Bladder microvascular endothelial cell (primary cell): ENCODE results near the gene CRYBG2. TPM values are rescaled to one million over a fixed set of nuclear protein-coding genes. Genes with fewer than 3 reads are reported as not detected.

Source experiments
- total RNA-seq: library from RNA; depleted of rRNA; stranded (reverse); fragments of >200 nt; gene quantifications from 2 replicates; pipeline ENCODE4 v1.2.3, GENCODE V29; 2014

CRYBG2 gene
- total RNA-seq = 0.31 TPM in 1 of 2 replicates, not detected in the other

DNA sequence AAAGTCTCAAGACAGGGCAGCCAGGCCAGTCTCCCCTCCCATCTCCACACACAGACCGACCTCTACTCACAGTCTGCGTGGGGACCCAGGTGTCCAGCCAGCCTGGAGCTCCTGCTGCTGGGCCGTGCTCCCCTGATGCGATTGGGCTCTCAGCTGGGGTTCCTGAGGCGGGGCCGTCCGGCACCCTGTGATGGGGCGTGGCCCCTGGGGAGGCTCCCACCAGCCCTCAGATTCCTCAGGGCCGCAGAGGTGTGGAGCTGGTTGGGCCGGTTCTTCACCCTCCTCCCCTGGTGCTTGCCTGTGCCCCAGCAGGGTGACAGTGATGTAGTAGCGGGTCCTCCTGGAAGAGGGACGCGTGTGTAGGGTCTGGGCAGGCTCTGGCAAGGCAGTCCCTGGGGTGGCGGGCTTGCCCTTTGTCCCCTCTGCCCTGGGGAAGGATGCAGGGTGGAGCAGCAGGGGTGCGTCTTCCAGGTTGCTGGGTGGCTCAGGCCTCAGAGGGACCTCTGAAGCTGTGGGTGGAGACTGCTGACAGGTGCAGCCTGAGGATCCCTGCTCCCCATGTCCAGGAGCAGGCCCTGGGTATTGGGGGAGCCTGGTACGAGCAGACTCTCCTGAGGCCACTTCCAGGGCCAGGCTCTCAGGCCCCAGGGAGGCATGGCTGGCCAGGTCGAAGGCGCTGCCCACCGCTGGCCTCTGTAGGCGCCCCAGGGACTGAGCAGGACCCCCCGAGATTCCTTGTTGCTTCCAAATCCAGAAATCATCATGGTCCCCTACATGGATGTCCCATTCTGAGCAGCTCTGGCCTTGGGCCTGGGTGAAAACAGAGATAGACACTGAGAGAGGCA is at the start of gene CRYBG2:
Gene CRYBG2, minus strand, starts transcription at position 155 of the 845 bp plus-strand sequence. CDS start 7,473 bp downstream, outside the sequence.

GRCh38 chr1:26372611-26373010 is 18.7 kb upstream of the CRYBG2 start, which contains the start of gene ZNF683:
ZNF683 (minus strand) TSS chr1:26372750; CDS start chr1:26368571, 4,179 bp downstream.

DNA sequence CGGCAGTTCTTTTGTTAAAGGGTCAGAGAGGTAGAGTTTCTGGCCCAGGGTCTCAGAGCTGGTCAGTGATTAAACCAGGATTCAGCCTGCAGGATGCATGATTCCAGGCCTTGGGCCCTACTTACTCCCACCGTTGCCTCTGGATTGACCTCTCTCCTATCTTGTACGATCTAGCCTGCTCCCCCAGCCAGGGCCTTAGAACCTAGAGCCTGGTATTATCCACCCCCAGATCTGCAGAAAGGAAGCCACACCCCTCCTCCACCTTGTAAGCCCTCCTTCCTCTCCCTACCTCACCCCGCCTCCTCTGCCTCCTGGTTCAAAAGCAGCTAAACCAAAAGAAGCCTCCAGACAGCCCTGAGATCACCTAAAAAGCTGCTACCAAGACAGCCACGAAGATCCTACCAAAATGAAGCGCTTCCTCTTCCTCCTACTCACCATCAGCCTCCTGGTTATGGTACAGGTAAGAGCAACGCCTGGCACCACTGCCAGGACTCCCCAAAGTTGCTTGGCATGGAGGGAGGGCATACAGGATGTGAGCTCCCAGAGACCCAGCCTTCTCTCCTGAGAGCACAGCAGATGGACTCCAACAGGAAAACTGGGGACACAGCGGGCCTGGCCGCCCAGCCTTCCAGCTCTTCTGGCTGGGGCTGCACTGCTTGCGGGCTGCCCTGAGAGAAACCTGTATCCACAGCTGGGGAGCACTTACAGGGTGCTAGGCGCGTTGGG is 36.2 kb downstream of the CRYBG2 start, which contains the start of gene CD52:
Gene CD52, plus strand, starts transcription at position 347 of the 726 bp plus-strand sequence. Its CDS starts 60 bp downstream, at position 407.

GRCh38 chr1:26306290-26307229 is 47.4 kb downstream of the CRYBG2 start, which contains the start of gene UBXN11:
UBXN11 (minus strand) TSS chr1:26306636; CDS start chr1:26302883, 3,753 bp downstream.

GRCh38 chr1:26279456-26280332 is 74.2 kb downstream of the CRYBG2 start, which contains the start of gene SH3BGRL3:
SH3BGRL3 (plus strand) TSS chr1:26280086; CDS start chr1:26280156, 70 bp downstream.

Other genes starting within 250 kb of the CRYBG2 start
- gene PDIK1L, start 242.3 kb downstream of the CRYBG2 start, total RNA-seq = 3.2 and 4.2 TPM in 2 replicates
- 3.1 and 7.9 TPM in 2 replicates for gene FAM110D, start 195.1 kb downstream of the CRYBG2 start, total RNA-seq
- gene C1orf232, start 185.2 kb downstream of the CRYBG2 start, total RNA-seq = not detected in 2 replicates
- 15.6 and 29.1 TPM in 2 replicates for gene ZNF593, start 184.2 kb downstream of the CRYBG2 start, total RNA-seq
- not detected in 2 replicates for gene ZNF593OS, start 182.3 kb downstream of the CRYBG2 start, total RNA-seq
- 0.31 TPM in 1 of 2 replicates, not detected in the other for gene CNKSR1, start 176.6 kb downstream of the CRYBG2 start, total RNA-seq
- gene CATSPER4, start 163.5 kb downstream of the CRYBG2 start, total RNA-seq = not detected in 2 replicates
- 8.6 and 12.3 TPM in 2 replicates for gene CEP85, start 119.9 kb downstream of the CRYBG2 start, total RNA-seq
- gene SH3BGRL3, start 74.0 kb downstream of the CRYBG2 start, total RNA-seq = 14.6 and 20.7 TPM in 2 replicates
- 2.3 and 4.5 TPM in 2 replicates for gene UBXN11, start 47.5 kb downstream of the CRYBG2 start, total RNA-seq
- not detected in 2 replicates for gene CD52, start 36.2 kb downstream of the CRYBG2 start, total RNA-seq
- not detected in 2 replicates for gene ZNF683, start 18.6 kb upstream of the CRYBG2 start, total RNA-seq
- gene LIN28A, start 56.7 kb upstream of the CRYBG2 start, total RNA-seq = not detected in 2 replicates
- gene DHDDS, start 78.2 kb upstream of the CRYBG2 start, total RNA-seq = 33.0 and 56.8 TPM in 2 replicates
- gene HMGN2, start 118.3 kb upstream of the CRYBG2 start, total RNA-seq = 142 and 291 TPM in 2 replicates
- gene RPS6KA1, start 175.6 kb upstream of the CRYBG2 start, total RNA-seq = 15.4 TPM in 2 replicates